ENCODE results near the gene PPL. TPM values are rescaled to one million over a fixed set of nuclear protein-coding genes. Genes with fewer than 3 reads are reported as not detected.

The PPL gene
- total and polyA plus RNA-seq, 2 of the 13 experiments (the other 11 are each of a cell fraction or from before 2014, with no cell fraction given): 5.7 to 6.6 TPM

DNA sequence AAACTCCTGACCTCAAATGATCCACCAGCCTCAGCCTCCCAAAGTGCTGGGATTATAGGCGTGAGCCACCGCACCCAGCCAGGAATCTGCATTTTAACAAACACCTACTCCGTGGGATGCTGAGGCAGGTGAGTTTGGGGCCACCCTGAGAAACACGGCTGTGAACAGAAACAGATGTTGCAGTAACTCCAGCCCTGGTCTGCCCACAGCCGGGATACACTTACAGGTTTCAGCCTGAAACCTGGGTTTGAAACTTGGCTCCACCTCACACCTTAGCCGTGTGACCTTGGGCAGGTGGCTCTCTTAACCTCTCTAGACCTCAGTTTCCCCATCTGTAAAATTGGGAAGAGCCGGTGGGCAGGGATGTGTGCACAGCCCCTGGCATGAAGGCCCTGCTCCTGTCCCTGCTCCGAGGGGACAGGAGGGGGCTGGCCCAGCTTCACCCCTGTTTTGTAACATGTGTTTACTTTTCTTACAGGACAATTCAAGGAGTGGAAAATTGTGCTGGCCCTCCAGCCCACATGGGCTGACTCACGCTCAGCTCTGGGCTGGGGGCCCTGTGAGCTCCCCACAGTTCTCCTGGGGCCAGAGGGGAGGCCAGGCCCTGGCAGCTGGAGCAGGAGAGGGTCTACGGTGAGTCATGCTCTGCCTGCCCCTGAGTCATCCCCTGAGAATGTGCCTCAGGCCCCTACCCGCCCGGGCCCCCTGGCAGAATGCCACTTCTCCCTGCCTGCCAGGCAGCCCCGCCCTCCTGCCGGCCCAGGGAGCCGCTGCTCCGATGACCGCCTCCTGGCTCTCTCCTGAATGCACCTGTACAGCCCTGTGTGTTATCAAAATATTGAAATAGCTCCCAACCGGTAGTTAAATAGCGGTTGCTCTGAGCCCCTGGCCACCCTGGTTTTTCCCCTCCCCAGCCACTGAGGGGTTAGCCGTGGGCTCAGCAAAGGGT is 7.7 kb upstream of the PPL start (continued):
- TF ChIP-seq THYN1 (CRISPR knock-in tag; IDR thresholded peaks at IDR 0.05; ENCODE audit: borderline replicate concordance, low read depth) (no peak), FOXK2 (IDR thresholded peaks at IDR 0.05) (no peak), NFKB2 (CRISPR knock-in tag; IDR thresholded peaks at IDR 0.05; ENCODE audit: borderline replicate concordance) (no peak), SKI (IDR thresholded peaks at IDR 0.05; ENCODE audit: partially characterized antibody) (peak; percentile 45), CENPX (CRISPR knock-in tag; IDR thresholded peaks at IDR 0.05) (no peak), GATA4 (IDR thresholded peaks at IDR 0.05; ENCODE audit: borderline replicate concordance, low read depth) (no peak), ZNF431 (CRISPR knock-in tag; IDR thresholded peaks at IDR 0.05; ENCODE audit: borderline replicate concordance, low read depth) (no peak; the same call in 1 of the 2 replicates), HMG20B (CRISPR knock-in tag; conservative IDR thresholded peaks at IDR 0.05) (peak; percentile 82; the same call in 1 of the 2 replicates), SATB2 (CRISPR knock-in tag; IDR thresholded peaks at IDR 0.05) (no peak), ZNF674 (CRISPR knock-in tag; IDR thresholded peaks at IDR 0.05; ENCODE audit: low read depth) (no peak), ZNF570 (CRISPR knock-in tag; IDR thresholded peaks at IDR 0.05; ENCODE audit: borderline replicate concordance) (no peak), PTBP1 (IDR thresholded peaks at IDR 0.05; ENCODE audit: low read depth, low read length, poor library complexity, severe bottlenecking) (no peak)
- TF ChIP-seq, protein P1, sequence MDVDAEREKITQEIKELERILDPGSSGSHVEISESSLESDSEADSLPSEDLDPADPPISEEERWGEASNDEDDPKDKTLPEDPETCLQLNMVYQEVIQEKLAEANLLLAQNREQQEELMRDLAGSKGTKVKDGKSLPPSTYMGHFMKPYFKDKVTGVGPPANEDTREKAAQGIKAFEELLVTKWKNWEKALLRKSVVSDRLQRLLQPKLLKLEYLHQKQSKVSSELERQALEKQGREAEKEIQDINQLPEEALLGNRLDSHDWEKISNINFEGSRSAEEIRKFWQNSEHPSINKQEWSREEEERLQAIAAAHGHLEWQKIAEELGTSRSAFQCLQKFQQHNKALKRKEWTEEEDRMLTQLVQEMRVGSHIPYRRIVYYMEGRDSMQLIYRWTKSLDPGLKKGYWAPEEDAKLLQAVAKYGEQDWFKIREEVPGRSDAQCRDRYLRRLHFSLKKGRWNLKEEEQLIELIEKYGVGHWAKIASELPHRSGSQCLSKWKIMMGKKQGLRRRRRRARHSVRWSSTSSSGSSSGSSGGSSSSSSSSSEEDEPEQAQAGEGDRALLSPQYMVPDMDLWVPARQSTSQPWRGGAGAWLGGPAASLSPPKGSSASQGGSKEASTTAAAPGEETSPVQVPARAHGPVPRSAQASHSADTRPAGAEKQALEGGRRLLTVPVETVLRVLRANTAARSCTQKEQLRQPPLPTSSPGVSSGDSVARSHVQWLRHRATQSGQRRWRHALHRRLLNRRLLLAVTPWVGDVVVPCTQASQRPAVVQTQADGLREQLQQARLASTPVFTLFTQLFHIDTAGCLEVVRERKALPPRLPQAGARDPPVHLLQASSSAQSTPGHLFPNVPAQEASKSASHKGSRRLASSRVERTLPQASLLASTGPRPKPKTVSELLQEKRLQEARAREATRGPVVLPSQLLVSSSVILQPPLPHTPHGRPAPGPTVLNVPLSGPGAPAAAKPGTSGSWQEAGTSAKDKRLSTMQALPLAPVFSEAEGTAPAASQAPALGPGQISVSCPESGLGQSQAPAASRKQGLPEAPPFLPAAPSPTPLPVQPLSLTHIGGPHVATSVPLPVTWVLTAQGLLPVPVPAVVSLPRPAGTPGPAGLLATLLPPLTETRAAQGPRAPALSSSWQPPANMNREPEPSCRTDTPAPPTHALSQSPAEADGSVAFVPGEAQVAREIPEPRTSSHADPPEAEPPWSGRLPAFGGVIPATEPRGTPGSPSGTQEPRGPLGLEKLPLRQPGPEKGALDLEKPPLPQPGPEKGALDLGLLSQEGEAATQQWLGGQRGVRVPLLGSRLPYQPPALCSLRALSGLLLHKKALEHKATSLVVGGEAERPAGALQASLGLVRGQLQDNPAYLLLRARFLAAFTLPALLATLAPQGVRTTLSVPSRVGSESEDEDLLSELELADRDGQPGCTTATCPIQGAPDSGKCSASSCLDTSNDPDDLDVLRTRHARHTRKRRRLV (CRISPR knock-in tag; IDR thresholded peaks at IDR 0.05): no peak
- TF ChIP-seq, protein P2, sequence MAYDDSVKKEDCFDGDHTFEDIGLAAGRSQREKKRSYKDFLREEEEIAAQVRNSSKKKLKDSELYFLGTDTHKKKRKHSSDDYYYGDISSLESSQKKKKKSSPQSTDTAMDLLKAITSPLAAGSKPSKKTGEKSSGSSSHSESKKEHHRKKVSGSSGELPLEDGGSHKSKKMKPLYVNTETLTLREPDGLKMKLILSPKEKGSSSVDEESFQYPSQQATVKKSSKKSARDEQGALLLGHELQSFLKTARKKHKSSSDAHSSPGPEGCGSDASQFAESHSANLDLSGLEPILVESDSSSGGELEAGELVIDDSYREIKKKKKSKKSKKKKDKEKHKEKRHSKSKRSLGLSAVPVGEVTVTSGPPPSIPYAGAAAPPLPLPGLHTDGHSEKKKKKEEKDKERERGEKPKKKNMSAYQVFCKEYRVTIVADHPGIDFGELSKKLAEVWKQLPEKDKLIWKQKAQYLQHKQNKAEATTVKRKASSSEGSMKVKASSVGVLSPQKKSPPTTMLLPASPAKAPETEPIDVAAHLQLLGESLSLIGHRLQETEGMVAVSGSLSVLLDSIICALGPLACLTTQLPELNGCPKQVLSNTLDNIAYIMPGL (CRISPR knock-in tag; IDR thresholded peaks at IDR 0.05; ENCODE audit: borderline replicate concordance in 1 of 2, low read depth in 1 of 2): no peak; a peak in 1 of 4 replicates
- TF ChIP-seq, protein P3, sequence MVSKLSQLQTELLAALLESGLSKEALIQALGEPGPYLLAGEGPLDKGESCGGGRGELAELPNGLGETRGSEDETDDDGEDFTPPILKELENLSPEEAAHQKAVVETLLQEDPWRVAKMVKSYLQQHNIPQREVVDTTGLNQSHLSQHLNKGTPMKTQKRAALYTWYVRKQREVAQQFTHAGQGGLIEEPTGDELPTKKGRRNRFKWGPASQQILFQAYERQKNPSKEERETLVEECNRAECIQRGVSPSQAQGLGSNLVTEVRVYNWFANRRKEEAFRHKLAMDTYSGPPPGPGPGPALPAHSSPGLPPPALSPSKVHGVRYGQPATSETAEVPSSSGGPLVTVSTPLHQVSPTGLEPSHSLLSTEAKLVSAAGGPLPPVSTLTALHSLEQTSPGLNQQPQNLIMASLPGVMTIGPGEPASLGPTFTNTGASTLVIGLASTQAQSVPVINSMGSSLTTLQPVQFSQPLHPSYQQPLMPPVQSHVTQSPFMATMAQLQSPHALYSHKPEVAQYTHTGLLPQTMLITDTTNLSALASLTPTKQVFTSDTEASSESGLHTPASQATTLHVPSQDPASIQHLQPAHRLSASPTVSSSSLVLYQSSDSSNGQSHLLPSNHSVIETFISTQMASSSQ (IDR thresholded peaks at IDR 0.05; ENCODE audit: low read depth): no peak
- TF ChIP-seq, protein P3 (CRISPR knock-in tag; IDR thresholded peaks at IDR 0.05; ENCODE audit: borderline replicate concordance): peak; percentile 76; the same call in 1 of the 2 replicates

Measured in HepG2 (cell line).